Metanephros (tissue), 2 donors: ENCODE measurements around the gene SEMA3B. TPM values are rescaled to one million over a fixed set of nuclear protein-coding genes. Genes with fewer than 3 reads are reported as not detected.

Experiments used
- small RNA-seq: library from RNA; depleted of rRNA; stranded (forward); fragments of <200 nt; gene quantifications from one replicate; pipeline ENCODE3, GENCODE V24; 2014; ENCODE audit warnings: low replicate concordance
- total RNA-seq: library from RNA; depleted of rRNA; stranded (reverse); fragments of >200 nt; gene quantifications from one replicate; pipeline ENCODE4 v1.2.3, GENCODE V29; 2014

The SEMA3B gene
- total RNA-seq = 70.1 TPM

DNA sequence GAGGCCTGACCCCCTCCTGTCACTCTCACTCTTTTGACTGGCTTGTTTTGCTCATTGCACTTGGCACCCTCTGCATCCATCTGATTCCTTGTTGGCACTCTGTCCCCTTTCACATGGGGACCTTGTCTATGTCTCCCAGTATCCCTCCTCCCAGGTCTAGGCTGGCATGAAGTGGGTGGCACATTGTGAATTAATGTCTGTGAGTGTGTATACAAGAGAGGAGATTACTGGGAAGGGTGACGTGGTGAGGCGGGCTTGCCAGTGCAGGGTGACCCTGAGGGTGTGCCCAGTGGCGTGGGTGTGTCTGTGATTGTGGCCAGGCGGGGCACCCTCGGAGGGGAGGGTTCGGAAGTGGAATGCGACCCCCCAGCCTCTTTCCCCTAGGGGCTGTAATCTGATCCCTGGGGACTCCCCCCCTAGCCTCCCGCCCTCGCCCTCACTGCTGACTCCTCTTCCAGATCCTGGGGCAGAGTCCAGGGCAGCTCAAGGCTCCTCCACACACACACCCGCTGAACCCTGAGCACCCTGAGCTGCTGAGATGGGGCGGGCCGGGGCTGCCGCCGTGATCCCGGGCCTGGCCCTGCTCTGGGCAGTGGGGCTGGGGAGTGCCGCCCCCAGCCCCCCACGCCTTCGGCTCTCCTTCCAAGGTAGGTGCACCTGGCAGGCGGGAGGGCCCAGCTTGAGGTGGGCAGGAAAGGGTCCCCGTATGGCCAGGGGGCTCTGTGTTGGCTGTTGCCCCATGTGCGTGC, at the start of gene SEMA3B:
TSS of gene SEMA3B (plus strand) at position 445 of the 749 bp plus-strand sequence. CDS start at position 539, 94 bp downstream.

DNA sequence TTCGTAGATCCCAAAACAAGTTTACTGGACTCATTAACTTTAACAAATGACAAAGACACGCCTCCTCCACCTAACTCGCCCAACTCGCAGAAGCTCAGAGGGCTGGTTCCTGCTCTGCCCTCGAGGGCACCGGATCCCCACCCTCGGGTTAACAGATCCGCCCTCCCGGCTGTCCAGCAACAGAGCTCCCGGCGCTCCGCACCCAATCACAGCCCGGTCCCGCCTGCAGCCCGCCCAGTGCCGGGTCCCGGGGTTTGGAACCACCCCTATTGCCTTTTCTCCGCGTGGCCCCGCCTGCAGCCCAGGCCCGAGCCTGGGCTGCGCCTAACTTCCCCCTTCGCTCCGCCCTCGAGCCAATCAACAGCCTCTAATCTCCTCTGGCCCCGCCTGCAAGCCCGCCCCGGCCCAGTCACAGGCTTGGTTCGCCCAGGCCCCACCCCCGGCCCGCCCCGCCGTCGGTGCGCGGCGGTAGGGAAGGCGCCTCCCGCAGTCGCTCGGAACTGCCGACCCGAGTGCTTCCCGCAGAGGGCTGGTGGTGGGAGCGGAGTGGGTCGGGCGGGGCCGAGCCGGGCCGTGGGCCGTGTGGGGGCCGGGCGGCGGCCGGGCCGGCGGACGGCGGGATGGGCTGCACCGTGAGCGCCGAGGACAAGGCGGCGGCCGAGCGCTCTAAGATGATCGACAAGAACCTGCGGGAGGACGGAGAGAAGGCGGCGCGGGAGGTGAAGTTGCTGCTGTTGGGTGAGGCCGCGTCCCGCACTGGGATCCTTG, 33.0 kb upstream of the SEMA3B start, which contains the start of gene GNAI2:
TSS of gene GNAI2 (plus strand) at position 489 of the 768 bp plus-strand sequence. CDS start at position 621, 132 bp downstream.

DNA sequence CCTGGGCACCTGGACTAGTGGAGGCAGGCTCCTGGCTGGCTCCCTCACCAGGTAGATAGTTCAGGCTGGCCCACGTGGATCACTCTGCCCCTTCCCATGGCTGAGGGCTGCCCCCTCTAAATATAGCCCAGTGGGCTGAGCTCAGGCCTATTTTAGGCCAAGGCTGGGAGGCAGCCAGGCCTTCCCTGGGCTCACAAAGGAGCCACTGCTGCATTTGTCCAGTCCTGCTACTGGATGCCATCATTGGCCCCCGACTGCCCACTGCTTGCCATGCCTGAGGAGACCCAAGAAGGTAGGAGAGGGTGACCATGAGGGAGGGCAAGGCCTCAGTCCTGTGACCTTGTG, 9.9 kb downstream of the SEMA3B start, which contains the start of gene LSMEM2:
TSS of gene LSMEM2 (plus strand) at position 208 of the 345 bp plus-strand sequence. CDS start at position 235, 27 bp downstream.

DNA sequence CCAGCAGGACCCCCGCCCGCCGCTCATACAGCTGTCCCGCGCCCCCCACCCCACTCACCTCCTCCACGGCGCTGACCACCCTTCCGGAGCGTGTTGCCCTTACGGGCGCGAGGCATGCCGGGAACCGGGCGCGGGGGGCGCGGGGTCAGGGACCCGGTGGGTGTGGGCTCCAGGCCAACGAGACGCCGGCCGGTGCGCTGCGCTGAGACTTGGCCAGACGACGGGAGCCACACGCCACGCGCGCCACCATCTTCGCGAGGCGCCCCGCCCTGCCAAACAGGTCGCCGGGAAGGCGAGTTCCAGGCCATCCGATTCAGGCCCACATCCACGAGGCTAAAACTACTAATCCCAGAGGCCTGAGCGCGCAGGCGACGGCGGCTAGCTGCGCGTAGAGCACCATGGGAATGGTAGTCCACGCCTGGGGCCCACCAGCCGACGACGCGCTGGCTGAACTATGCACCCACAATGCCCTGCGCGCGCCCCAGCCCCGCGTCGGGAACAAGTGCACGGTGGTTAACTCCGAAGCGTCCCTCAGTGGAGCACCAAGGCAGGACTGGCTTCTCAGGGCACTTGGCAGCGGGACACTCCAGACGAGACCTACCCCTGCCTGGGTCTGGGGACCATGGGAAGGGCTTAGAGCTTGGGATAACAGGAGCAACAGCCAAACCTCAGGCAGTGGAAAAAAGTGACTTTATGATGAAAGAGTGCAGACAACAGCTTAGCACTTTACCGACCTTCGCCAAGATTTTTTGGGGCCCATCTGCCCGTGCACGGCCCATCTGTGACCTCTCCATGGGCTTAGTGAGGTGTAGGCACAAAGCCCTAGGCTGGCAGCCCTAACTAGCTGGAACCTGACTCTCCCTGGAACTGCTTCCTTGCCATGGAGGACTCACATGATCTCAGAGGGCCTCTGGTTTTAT, 23.5 kb downstream of the SEMA3B start, which contains the start of gene IFRD2:
TSS of gene IFRD2 (minus strand) at position 271 of the 920 bp plus-strand sequence. CDS start at position 116, 155 bp downstream.

DNA sequence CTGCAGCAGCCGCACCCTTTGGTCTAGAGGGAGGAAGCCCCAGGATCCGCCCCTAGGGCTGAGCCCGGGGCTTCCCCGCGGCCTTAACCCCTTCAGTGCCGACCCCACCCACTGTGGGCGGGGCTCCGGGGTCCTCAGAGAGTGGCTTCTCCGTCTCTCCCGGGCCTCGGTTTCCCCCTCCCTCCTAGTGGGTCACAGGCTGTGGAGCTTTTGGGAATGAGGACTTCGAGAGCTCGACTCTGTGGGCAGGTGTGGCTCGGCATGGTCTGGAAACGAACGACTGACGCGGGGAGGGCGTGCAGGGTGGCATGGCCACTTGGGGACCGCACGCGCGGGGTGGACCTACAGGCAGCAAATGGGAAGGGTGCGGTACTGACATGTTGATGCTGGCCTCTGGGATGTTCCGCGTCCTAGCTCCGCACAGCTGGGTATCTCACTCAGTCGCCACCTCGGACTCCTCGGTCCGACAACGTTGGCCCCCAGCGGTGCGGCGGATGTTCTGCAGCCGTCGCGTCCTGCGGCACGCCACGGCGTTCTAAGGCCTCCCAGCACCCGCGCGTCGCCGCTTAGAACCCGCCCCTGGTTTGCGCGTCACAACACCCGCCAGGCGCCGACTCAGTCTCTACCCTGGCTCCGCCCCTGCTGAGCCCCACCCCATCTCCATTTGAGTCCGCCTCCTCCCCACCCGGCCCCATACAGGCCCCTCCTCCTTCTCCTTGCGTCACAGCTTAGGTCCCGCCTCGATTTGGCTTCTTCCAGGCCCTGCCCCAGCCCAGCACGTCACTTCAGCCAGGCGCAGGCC, 30.1 kb downstream of the SEMA3B start, which contains the start of the genes HYAL3 and NAA80:
TSS of gene HYAL3 (minus strand) at position 570 of the 802 bp plus-strand sequence. CDS start 3,803 bp downstream, outside the sequence.
TSS of gene NAA80 (minus strand) at position 570 of the 802 bp plus-strand sequence. CDS start 1,942 bp downstream, outside the sequence.

DNA sequence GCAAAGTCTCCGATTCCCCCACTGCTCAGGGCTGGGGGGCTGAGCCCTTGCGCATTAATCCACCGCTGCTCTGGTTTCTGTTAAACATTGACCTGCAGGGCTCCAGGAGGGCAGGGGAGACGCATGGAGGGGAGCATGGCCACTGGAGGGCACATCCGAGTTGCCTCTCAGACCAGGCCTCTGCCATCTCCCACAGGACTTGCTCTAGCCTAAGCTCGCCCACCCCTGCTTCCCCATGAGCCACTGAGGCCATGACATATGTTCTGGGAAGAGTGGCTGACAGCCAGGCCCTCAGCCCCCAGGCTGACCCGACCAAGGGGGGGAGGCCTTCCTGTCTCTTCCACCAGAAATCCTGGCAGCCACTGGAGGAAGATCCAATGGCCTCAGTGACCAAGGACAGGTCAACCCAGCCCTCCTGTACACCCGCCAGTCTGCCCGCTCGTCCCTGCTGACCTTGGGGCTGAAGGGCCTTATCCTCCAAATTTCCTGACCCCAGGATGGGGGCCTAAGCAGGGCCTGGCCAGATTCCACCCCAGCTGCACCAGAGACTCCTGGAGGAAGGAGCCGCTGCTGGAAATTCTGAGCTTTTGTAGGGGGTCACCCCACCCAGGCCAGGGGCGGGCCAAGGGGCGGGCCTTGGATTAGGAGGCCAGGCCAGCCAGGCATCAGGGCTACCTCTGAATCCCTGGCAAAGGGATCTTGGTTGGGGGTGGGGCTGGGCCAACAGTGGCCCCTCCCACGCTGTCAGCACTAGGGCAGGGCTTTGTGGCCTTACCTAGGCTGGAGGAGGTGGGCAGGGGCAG, 34.3 kb downstream of the SEMA3B start, which contains the start of gene HYAL1:
TSS of gene HYAL1 (minus strand) at position 562 of the 803 bp plus-strand sequence. CDS start 618 bp downstream, outside the sequence.

DNA sequence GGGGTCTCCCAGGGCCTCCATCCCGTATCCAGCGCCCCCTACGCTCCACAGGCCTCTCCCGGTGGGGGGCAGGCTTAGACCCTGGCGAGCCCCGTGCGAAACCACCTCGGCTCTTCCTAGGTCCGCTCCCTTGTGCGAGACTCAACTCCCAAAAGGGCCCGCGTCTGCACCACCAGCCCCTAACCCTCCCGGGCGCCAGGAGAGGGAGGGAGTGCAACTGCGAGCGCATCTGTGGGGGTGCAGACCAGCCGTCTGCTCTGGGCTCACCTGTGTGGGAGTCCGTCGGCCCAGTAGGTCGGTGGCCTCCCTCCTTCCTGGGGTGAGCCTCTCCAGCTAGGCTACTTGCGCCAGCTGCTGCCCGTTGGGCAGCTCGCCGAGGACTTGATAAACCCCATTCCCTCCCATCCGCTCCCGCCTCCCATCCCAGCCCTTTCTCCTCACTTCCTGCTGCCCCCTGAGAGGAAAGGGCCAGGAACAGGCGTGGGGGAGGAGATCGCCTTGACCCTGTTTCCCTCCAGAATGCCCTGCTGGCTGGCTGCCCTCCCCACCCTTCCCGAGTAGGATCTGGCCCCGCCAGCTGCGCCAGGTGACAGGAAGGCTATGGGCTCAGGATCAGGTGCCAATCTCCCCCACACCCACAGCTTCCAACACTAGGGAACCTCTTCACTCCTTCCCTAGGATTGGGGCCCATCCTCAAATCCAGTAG, 53.6 kb downstream of the SEMA3B start, which contains the start of gene HYAL2:
TSS of gene HYAL2 (minus strand) at position 360 of the 706 bp plus-strand sequence. CDS start 2,256 bp downstream, outside the sequence.

Small RNAs within 50 kb of the gene (small RNA-seq; reads per million reads assigned to genes)
- not detected for gene MIR5787

Other genes with a start within 250 kb of the SEMA3B start
- 261 TPM for gene RBM5, start 180.2 kb upstream of the SEMA3B start, total RNA-seq
- 42.8 TPM for gene SEMA3F, start 113.8 kb upstream of the SEMA3B start, total RNA-seq
- not detected for gene GNAT1, start 77.5 kb upstream of the SEMA3B start, total RNA-seq
- gene SLC38A3, start 63.9 kb upstream of the SEMA3B start, total RNA-seq = 2.9 TPM
- 159 TPM for gene GNAI2, start 32.9 kb upstream of the SEMA3B start, total RNA-seq
- gene LSMEM2, start 9.9 kb downstream of the SEMA3B start, total RNA-seq = 3.2 TPM
- gene IFRD2, start 23.3 kb downstream of the SEMA3B start, total RNA-seq = 31.7 TPM
- gene HYAL3, start 30.3 kb downstream of the SEMA3B start, total RNA-seq = 3.7 TPM
- 4.8 TPM for gene NAA80, start 30.3 kb downstream of the SEMA3B start, total RNA-seq
- gene HYAL1, start 34.4 kb downstream of the SEMA3B start, total RNA-seq = 6.3 TPM
- 128 TPM for gene HYAL2, start 53.6 kb downstream of the SEMA3B start, total RNA-seq
- gene TUSC2, start 59.1 kb downstream of the SEMA3B start, total RNA-seq = 10.5 TPM
- 35.8 TPM for gene RASSF1, start 71.7 kb downstream of the SEMA3B start, total RNA-seq
- gene ZMYND10, start 76.6 kb downstream of the SEMA3B start, total RNA-seq = 3.9 TPM
- 27.5 TPM for gene NPRL2, start 81.6 kb downstream of the SEMA3B start, total RNA-seq
- 18.0 TPM for gene CYB561D2, start 81.7 kb downstream of the SEMA3B start, total RNA-seq
- gene TMEM115, start 90.4 kb downstream of the SEMA3B start, total RNA-seq = 37.8 TPM
- gene CACNA2D2, start 234.5 kb downstream of the SEMA3B start, total RNA-seq = 10.1 TPM